Measurements from ENCODE around the gene PGAM1. TPM values are rescaled to one million over a fixed set of nuclear protein-coding genes. Genes with fewer than 3 reads are reported as not detected.

Gene PGAM1
- total RNA-seq, 1 experiment from 2014 or later: 497 TPM

DNA sequence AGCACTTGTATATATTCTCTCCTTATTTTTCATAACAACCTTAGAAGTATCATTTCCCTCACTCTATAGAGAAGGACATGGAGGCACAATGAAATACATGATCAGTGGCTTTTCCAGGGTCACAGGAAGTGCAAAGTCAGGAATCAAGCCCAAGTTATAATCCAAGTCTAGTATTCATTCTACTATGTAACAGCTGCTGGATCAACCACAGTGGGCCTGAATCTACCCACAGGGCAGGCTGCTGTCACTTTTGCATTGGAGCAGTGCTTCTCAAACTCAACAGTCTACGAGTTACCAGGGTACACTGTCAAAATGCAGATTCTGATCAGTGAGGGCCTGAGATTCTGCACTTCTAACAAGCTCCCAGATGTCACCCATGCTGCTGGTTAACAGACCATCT is 38.2 kb downstream of the PGAM1 start:
- RAD21 ChIA-PET (ENCODE audit: low non-redundant PET in 1 of 2, low total read pairs in 2 of 2, uncharacterized antibody in 2 of 2, unreplicated experiment in 2 of 2): interaction anchor here (0.7 to 1.2 kb wide), 2 partner anchors 88 to 89 kb away, joined by 3 to 4 read pairs; no protein-coding TSS in a partner anchor
- Histone ChIP-seq H3K4me1 (ENCODE audit: control insufficient read depth in 1 of 2, insufficient read depth in 2 of 2, low read length in 2 of 2) (peaks cover 20 to 38% of the 10 kb centered on the region in 2 experiments), H3K79me2 (ENCODE audit: insufficient read depth, low read length) (0 out of 2 replicates have a peak, but pooled peaks cover 3% of the 10 kb centered on the region), H3K9ac (ENCODE audit: low read length) (no peak overlapping the region), H3K9me3 (ENCODE audit: control insufficient read depth in 1 of 2, insufficient read depth in 1 of 2, low read depth in 1 of 2, low read length in 2 of 2) (no peaks in the 10 kb centered on the region), H3K4me3 (replicated peaks in 1 of 2; ENCODE audit: low read depth in 1 of 2, low read length in 2 of 2) (no peak overlapping the region), H2AFZ (ENCODE audit: low read depth, low read length, poor library complexity, severe bottlenecking) (no peak overlapping the region), H4K20me1 (ENCODE audit: insufficient read depth) (peaks cover 2% of the 10 kb centered on the region; the same call in 1 of the 2 replicates), H3K27ac (ENCODE audit: low read depth, low read length) (peak overlapping the region; percentile 68), H3K36me3 (ENCODE audit: control insufficient read depth in 1 of 2, insufficient read depth in 2 of 2, low read length in 2 of 2) (peaks cover 53 to 71% of the 10 kb centered on the region in 2 experiments), H3K9me2 (ENCODE audit: insufficient read depth) (no peaks in the 10 kb centered on the region), H3K27me3 (ENCODE audit: insufficient read depth, low read length) (no peaks in the 10 kb centered on the region), H3K4me2 (ENCODE audit: low read length) (no peak overlapping the region)
- no peak for DNase-seq (ENCODE audit: low read depth, low spot score)
- CTCF ChIA-PET: interaction anchor here (0.7 to 1.0 kb wide), 5 partner anchors 10 to 152 kb away, joined by 3 to 5 read pairs (median 3); no protein-coding TSS in a partner anchor
- TF ChIP-seq CEBPB (IDR thresholded peaks at IDR 0.05; ENCODE audit: low read depth) (peak; percentile 4; the same call in 1 of the 2 replicates), CBX3 (IDR thresholded peaks at IDR 0.05; ENCODE audit: low read depth) (no peak)
- intact Hi-C loops (cut with micrococcal nuclease): loop anchor here (5.0 kb wide), 1 partner anchor 392 kb away; no protein-coding TSS in a partner anchor
- ATAC-seq: no peak
- POLR2A ChIA-PET: interaction anchor here (1.2 kb wide), 1 partner anchor 153 kb away, joined by 3 read pairs; no protein-coding TSS in a partner anchor
- BruUV-seq (replicated peaks): no TSS peak

DNA sequence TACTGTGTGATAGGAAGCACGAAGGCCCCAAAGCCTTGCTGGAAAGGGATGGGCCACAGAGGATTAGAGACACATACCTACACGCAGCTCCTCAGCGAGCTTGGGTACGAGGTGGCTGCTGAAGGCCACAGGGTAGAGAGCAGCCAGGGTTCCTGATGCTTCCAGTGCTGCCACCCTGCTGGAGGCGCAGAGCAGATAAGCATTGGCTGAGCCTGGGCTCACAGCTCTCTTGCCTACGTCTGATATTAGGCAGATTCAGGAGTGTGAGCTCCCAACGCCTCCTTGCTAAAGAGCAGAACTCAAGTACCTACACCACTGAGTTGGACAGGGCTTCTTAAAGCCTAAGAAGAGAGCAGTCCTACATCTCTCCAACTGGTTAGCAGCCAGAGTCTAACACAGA is 40.0 kb downstream of the PGAM1 start:
- no peak for TF ChIP-seq SIN3A (IDR thresholded peaks at IDR 0.05; ENCODE audit: low read depth)
- TF ChIP-seq, protein P1, sequence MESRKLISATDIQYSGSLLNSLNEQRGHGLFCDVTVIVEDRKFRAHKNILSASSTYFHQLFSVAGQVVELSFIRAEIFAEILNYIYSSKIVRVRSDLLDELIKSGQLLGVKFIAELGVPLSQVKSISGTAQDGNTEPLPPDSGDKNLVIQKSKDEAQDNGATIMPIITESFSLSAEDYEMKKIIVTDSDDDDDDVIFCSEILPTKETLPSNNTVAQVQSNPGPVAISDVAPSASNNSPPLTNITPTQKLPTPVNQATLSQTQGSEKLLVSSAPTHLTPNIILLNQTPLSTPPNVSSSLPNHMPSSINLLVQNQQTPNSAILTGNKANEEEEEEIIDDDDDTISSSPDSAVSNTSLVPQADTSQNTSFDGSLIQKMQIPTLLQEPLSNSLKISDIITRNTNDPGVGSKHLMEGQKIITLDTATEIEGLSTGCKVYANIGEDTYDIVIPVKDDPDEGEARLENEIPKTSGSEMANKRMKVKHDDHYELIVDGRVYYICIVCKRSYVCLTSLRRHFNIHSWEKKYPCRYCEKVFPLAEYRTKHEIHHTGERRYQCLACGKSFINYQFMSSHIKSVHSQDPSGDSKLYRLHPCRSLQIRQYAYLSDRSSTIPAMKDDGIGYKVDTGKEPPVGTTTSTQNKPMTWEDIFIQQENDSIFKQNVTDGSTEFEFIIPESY (IDR thresholded peaks at IDR 0.05; ENCODE audit: extremely low read depth, insufficient replicate concordance, low read length): no peak
- no peak for TF ChIP-seq EGR1 (IDR thresholded peaks at IDR 0.05; ENCODE audit: low read depth)
- TF ChIP-seq, protein P2, sequence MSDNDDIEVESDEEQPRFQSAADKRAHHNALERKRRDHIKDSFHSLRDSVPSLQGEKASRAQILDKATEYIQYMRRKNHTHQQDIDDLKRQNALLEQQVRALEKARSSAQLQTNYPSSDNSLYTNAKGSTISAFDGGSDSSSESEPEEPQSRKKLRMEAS (IDR thresholded peaks at IDR 0.05): no peak
- TF ChIP-seq EZH2 (IDR thresholded peaks at IDR 0.05): no peak
- no peak for TF ChIP-seq JUND (IDR thresholded peaks at IDR 0.05)
- ChIA-PET CTCF (interaction anchor here (1.2 to 2.2 kb wide), 3 partner anchors 9 to 235 kb away, joined by 3 to 8 read pairs (median 5); no protein-coding TSS in a partner anchor), RAD21 (ENCODE audit: low non-redundant PET in 1 of 2, low total read pairs in 2 of 2, uncharacterized antibody in 2 of 2, unreplicated experiment in 2 of 2) (interaction anchor here in 1 of 2 experiments (1.2 kb wide), 1 partner anchor 144 kb away, joined by 3 read pairs; no protein-coding TSS in a partner anchor), POLR2A (no interaction called here)
- no TSS peak for BruUV-seq (replicated peaks)
- ATAC-seq: no peak
- Histone ChIP-seq H3K27ac (ENCODE audit: low read depth, low read length) (no peak overlapping the region), H3K9me3 (ENCODE audit: control insufficient read depth in 1 of 2, insufficient read depth in 1 of 2, low read depth in 1 of 2, low read length in 2 of 2) (no peaks in the 10 kb centered on the region), H3K9ac (ENCODE audit: low read length) (no peak overlapping the region), H3K4me3 (replicated peaks in 1 of 2; ENCODE audit: low read depth in 1 of 2, low read length in 2 of 2) (no peak overlapping the region), H3K9me2 (ENCODE audit: insufficient read depth) (no peaks in the 10 kb centered on the region), H4K20me1 (ENCODE audit: insufficient read depth) (peaks cover 2% of the 10 kb centered on the region; the same call in 1 of the 2 replicates), H3K27me3 (ENCODE audit: insufficient read depth, low read length) (no peaks in the 10 kb centered on the region), H2AFZ (ENCODE audit: low read depth, low read length, poor library complexity, severe bottlenecking) (no peak overlapping the region), H3K79me2 (ENCODE audit: insufficient read depth, low read length) (0 out of 2 replicates have a peak, but pooled peaks cover 3% of the 10 kb centered on the region), H3K36me3 (ENCODE audit: control insufficient read depth in 1 of 2, insufficient read depth in 2 of 2, low read length in 2 of 2) (peaks cover 47 to 70% of the 10 kb centered on the region in 2 experiments), H3K4me1 (ENCODE audit: control insufficient read depth in 1 of 2, insufficient read depth in 2 of 2, low read length in 2 of 2) (peaks cover 20 to 40% of the 10 kb centered on the region in 2 experiments), H3K4me2 (ENCODE audit: low read length) (peak overlapping the region; percentile 61; the same call in 1 of the 2 replicates)
- intact Hi-C loops (cut with micrococcal nuclease): no loop called here
- no peak for DNase-seq (ENCODE audit: low read depth, low spot score)
